H9 (cell line): ENCODE data around the gene NCKAP5. TPM values are rescaled to one million over a fixed set of nuclear protein-coding genes. Genes with fewer than 3 reads are reported as not detected.

Source experiments
- DNase-seq: peaks from one replicate; pipeline ENCODE4 v3.0.0-alpha.2; 2017
- H2AFZ ChIP-seq: one replicate; pipeline ENCODE4 v1.6.1; 2013; ENCODE audit warnings: mild to moderate bottlenecking, low read length, control low read depth, moderate library complexity
- H2AK5ac ChIP-seq: 2 replicates; pipeline ENCODE4 v1.6.1; 2013; ENCODE audit warnings: low read length, control low read depth, mixed read lengths; ENCODE audit not compliant: insufficient read length
- H2BK120ac ChIP-seq: one replicate; pipeline ENCODE4 v1.6.1; 2013; ENCODE audit warnings: low read depth, mild to moderate bottlenecking, low read length, control low read depth, inconsistent platforms; ENCODE audit not compliant: poor library complexity, severe bottlenecking
- H2BK12ac ChIP-seq: 2 replicates; pipeline ENCODE4 v1.6.1; 2013; ENCODE audit warnings: low read length, control low read depth, mixed read lengths, low read depth; ENCODE audit not compliant: insufficient read length
- H2BK15ac ChIP-seq: 2 replicates; pipeline ENCODE4 v1.6.1; 2013; ENCODE audit warnings: low read depth, low read length, control low read depth
- H2BK20ac ChIP-seq: one replicate; pipeline ENCODE4 v1.6.1; 2013; ENCODE audit warnings: low read depth, mild to moderate bottlenecking, low read length, control low read depth, inconsistent platforms; ENCODE audit not compliant: poor library complexity, severe bottlenecking
- H2BK5ac ChIP-seq: 2 replicates; pipeline ENCODE4 v1.6.1; 2013; ENCODE audit warnings: low read length, control low read depth, mixed read lengths; ENCODE audit not compliant: insufficient read length
- H3K14ac ChIP-seq: 2 replicates; pipeline ENCODE4 v1.6.1; 2013; ENCODE audit warnings: low read length, control low read depth; ENCODE audit not compliant: insufficient read depth
- H3K18ac ChIP-seq: 2 replicates; pipeline ENCODE4 v1.6.1; 2013; ENCODE audit warnings: low read depth, mild to moderate bottlenecking, mixed read lengths, low read length, control low read depth; ENCODE audit not compliant: insufficient read length
- H3K23ac ChIP-seq: 2 replicates; pipeline ENCODE4 v1.6.1; 2013; ENCODE audit warnings: low read length, control low read depth, mixed read lengths, low read depth; ENCODE audit not compliant: insufficient read length
- H3K23me2 ChIP-seq: 2 replicates; pipeline ENCODE4 v1.6.1; 2013; ENCODE audit warnings: low read depth, mild to moderate bottlenecking, mixed read lengths, low read length, control low read depth; ENCODE audit not compliant: insufficient read length, poor library complexity, severe bottlenecking
- H3K27ac ChIP-seq: 2 replicates; pipeline ENCODE4 v1.5.1; 2013; ENCODE audit warnings: low read length, control low read depth, mixed read lengths, low read depth; ENCODE audit not compliant: insufficient read length
- H3K27me3 ChIP-seq: 2 replicates; pipeline ENCODE4 v1.6.1; 2013; ENCODE audit warnings: low read length, control low read depth, inconsistent platforms; ENCODE audit not compliant: insufficient read depth
- H3K4ac ChIP-seq: 2 replicates; pipeline ENCODE4 v1.6.1; 2013; ENCODE audit warnings: low read depth, mild to moderate bottlenecking, control low read depth, inconsistent platforms, low read length, moderate library complexity
- H3K4me1 ChIP-seq: 2 replicates; pipeline ENCODE4 v1.6.1; 2013; ENCODE audit warnings: low read length, control low read depth, inconsistent platforms; ENCODE audit not compliant: insufficient read depth
- H3K4me2 ChIP-seq: 2 replicates; pipeline ENCODE4 v1.6.1; 2013; ENCODE audit warnings: low read length, control low read depth, mixed read lengths; ENCODE audit not compliant: insufficient read length, insufficient read depth
- H3K56ac ChIP-seq: 2 replicates; pipeline ENCODE4 v1.6.1; 2013; ENCODE audit warnings: low read depth, mild to moderate bottlenecking, mixed read lengths, low read length, control low read depth; ENCODE audit not compliant: insufficient read length
- H3K79me1 ChIP-seq: 2 replicates; pipeline ENCODE4 v1.6.1; 2013; ENCODE audit warnings: low read depth, mild to moderate bottlenecking, moderate library complexity, low read length, control low read depth, inconsistent platforms; ENCODE audit not compliant: insufficient read depth, poor library complexity, severe bottlenecking
- H3K79me2 ChIP-seq: 2 replicates; pipeline ENCODE4 v1.6.1; 2013; ENCODE audit warnings: low read length, control low read depth, inconsistent platforms; ENCODE audit not compliant: insufficient read depth
- H3K9ac ChIP-seq: 2 replicates; pipeline ENCODE4 v1.6.1; 2013; ENCODE audit warnings: low read length, control low read depth, mixed read lengths; ENCODE audit not compliant: insufficient read length; ENCODE audit errors: extremely low read depth
- H3K9me3 ChIP-seq: one replicate; pipeline ENCODE4 v1.6.1; 2013; ENCODE audit warnings: low read depth, low read length, inconsistent platforms; ENCODE audit not compliant: control insufficient read depth
- H3T11ph ChIP-seq: one replicate; pipeline ENCODE4 v1.6.1; 2013; ENCODE audit warnings: mild to moderate bottlenecking, low read length, control low read depth, inconsistent platforms
- H4K20me1 ChIP-seq: one replicate; pipeline ENCODE4 v1.6.1; 2013; ENCODE audit not compliant: control insufficient read depth, insufficient read length, insufficient read depth
- H4K5ac ChIP-seq: 2 replicates; pipeline ENCODE4 v1.6.1; 2013; ENCODE audit warnings: low read depth, mild to moderate bottlenecking, mixed read lengths, low read length, control low read depth; ENCODE audit not compliant: insufficient read length
- H4K8ac ChIP-seq: replicated peaks from 2 replicates; pipeline ENCODE4 v1.6.1; 2013; ENCODE audit warnings: low read length, control low read depth, mixed read lengths, low read depth; ENCODE audit not compliant: insufficient read length
- H4K91ac ChIP-seq: 2 replicates; pipeline ENCODE4 v1.6.1; 2013; ENCODE audit warnings: low read depth, mild to moderate bottlenecking, moderate library complexity, mixed read lengths, low read length, control low read depth; ENCODE audit not compliant: insufficient read length
- H3K27ac Mint-ChIP-seq, 3 experiments: 2 replicates in 2 of 3; 3 replicates in 1 of 3; pipeline ENCODE4 v1.8.0; 2020 to 2021; ENCODE audit warnings: mixed read lengths in 3 of 3, mild to moderate bottlenecking in 1 of 3, moderate library complexity in 1 of 3
- H3K27me3 Mint-ChIP-seq: 2 replicates; pipeline ENCODE4 v1.8.0; 2021; ENCODE audit warnings: low read depth, mild to moderate bottlenecking, moderate library complexity, mixed read lengths
- H3K36me3 Mint-ChIP-seq, 3 experiments: 2 replicates in 2 of 3; 3 replicates in 1 of 3; pipeline ENCODE4 v1.8.0; 2020 to 2021; ENCODE audit warnings: low read depth in 3 of 3, mixed read lengths in 3 of 3; ENCODE audit not compliant: insufficient read depth in 1 of 3
- H3K4me1 Mint-ChIP-seq, 2 experiments: 2 replicates each; pipeline ENCODE4 v1.8.0; 2020; ENCODE audit warnings: mixed read lengths in 2 of 2
- H3K4me3 Mint-ChIP-seq, 2 experiments: 2 replicates in 1 of 2; 3 replicates in 1 of 2; pipeline ENCODE4 v1.8.0; 2020 to 2021; ENCODE audit warnings: mild to moderate bottlenecking in 2 of 2, mixed read lengths in 2 of 2, moderate library complexity in 1 of 2
- H3K9me3 Mint-ChIP-seq, 2 experiments: 2 replicates in 1 of 2; 3 replicates in 1 of 2; pipeline ENCODE4 v1.8.0; 2020; ENCODE audit warnings: mild to moderate bottlenecking in 2 of 2, mixed read lengths in 2 of 2, moderate library complexity in 1 of 2
- CTCF ChIP-seq: fragments of 200-600 bp; sonication (generic); conservative IDR thresholded peaks from 3 replicates; pipeline ENCODE4 v1.8.0; 2021; ENCODE audit warnings: antibody characterized with exemption, mild to moderate bottlenecking
- WGBS: extraction: QIAGEN DNeasy Blood & Tissue Kit; methylation state at CpG from one replicate; pipeline ENCODE4 v1.1.7; 2013; ENCODE audit warnings: missing lambda C conversion rate, low lambda C conversion rate, mixed read lengths; ENCODE audit not compliant: insufficient read length; ENCODE audit errors: extremely low coverage; 5-methylcytosine and 5-hydroxymethylcytosine counted together
- total RNA-seq: library from RNA; stranded (reverse); gene quantifications from 2 replicates; pipeline ENCODE4 v1.2.1, GENCODE V29; 2021

The NCKAP5 gene
- total RNA-seq, 1 experiment from 2014 or later = 0.26 TPM

- no peak overlapping the region for H3K27ac Mint-ChIP-seq
- no CpG with 5 or more reads among the region's 1 CpG for WGBS
Measured at GRCh38 chr2:133588144-133588543, 19.9 kb upstream of the NCKAP5 start.

More at GRCh38 chr2:133588144-133588543, 19.9 kb upstream of the NCKAP5 start:
- Mint-ChIP-seq H3K4me1 (peaks cover 0 to 6% of the 10 kb centered on the region in 2 experiments; a peak in 2 of 4 replicates), H3K27me3 (no peaks in the 10 kb centered on the region; the same call in 1 of the 2 replicates), H3K4me3 (no peak overlapping the region), H3K36me3 (no peaks in the 10 kb centered on the region), H3K9me3 (no peaks in the 10 kb centered on the region)
- Histone ChIP-seq H3K9ac (no peak overlapping the region), H3K14ac (no peak overlapping the region), H4K20me1 (no peaks in the 10 kb centered on the region), H2AK5ac (no peak overlapping the region), H3K79me2 (no peaks in the 10 kb centered on the region), H3K4me1 (no peaks in the 10 kb centered on the region), H4K5ac (no peak overlapping the region), H3K79me1 (no peaks in the 10 kb centered on the region), H3K18ac (no peak overlapping the region), H2BK5ac (no peak overlapping the region), H2BK20ac (no peak overlapping the region), H2AFZ (no peak overlapping the region), H4K8ac (no peak overlapping the region), H3T11ph (no peak overlapping the region), H3K4ac (no peak overlapping the region), H3K27ac (no peak overlapping the region), H4K91ac (no peak overlapping the region), H3K23me2 (no peaks in the 10 kb centered on the region), H3K23ac (no peak overlapping the region), H2BK120ac (no peak overlapping the region), H3K27me3 (no peaks in the 10 kb centered on the region), H2BK12ac (no peak overlapping the region), H3K4me2 (no peak overlapping the region), H3K9me3 (no peaks in the 10 kb centered on the region), H2BK15ac (no peak overlapping the region), H3K56ac (no peak overlapping the region)
- no peak for DNase-seq
- TF ChIP-seq CTCF = no peak
